GM06990 (cell line): ENCODE data around the gene GHR.

Source experiments
- DNase-seq: peaks from one replicate; pipeline ENCODE4 v3.0.0-alpha.2; 2011; ENCODE audit not compliant: insufficient read length; ENCODE audit errors: extremely low read depth
- H3K27me3 ChIP-seq: replicated peaks from 2 replicates; pipeline ENCODE4 v1.6.0; 2011; ENCODE audit warnings: low read length; ENCODE audit not compliant: control insufficient read depth, insufficient read depth
- H3K36me3 ChIP-seq: 2 replicates; pipeline ENCODE4 v1.5.1; 2011; ENCODE audit warnings: low read length; ENCODE audit not compliant: control insufficient read depth, insufficient read depth
- H3K4me3 ChIP-seq: replicated peaks from 2 replicates; pipeline ENCODE4 v1.5.1; 2011; ENCODE audit warnings: low read depth, mild to moderate bottlenecking, control low read depth, low read length
- CTCF ChIP-seq: IDR thresholded peaks from 2 replicates; pipeline ENCODE4 v1.5.1; 2011; ENCODE audit warnings: low read length, control low read depth, mild to moderate bottlenecking, inconsistent platforms; ENCODE audit not compliant: insufficient read depth, poor library complexity, severe bottlenecking

GHR gene

GRCh38 chr5:42740920-42741319, 317.7 kb downstream of the GHR start:
- TF ChIP-seq CTCF: no peak
- no peak for DNase-seq
- Histone ChIP-seq H3K36me3 (no peaks in the 10 kb centered on the region), H3K27me3 (no peaks in the 10 kb centered on the region), H3K4me3 (no peak overlapping the region)

- DNase-seq: no peak
- no peaks in the 10 kb centered on the region for H3K27me3 ChIP-seq
- no peaks in the 10 kb centered on the region for H3K36me3 ChIP-seq
- H3K4me3 ChIP-seq: no peak overlapping the region
- TF ChIP-seq CTCF: peak; percentile 55
These were observed 322.2 kb downstream of the GHR start for GRCh38 chr5:42745426-42745825.

- no peaks in the 10 kb centered on the region for H3K27me3 ChIP-seq
- no peaks in the 10 kb centered on the region for H3K36me3 ChIP-seq
- no peak overlapping the region for H3K4me3 ChIP-seq
- no peak for TF ChIP-seq CTCF
- no peak for DNase-seq
These were observed 322.6 kb downstream of the GHR start for GRCh38 chr5:42745856-42746255.

- Histone ChIP-seq H3K27me3 (no peaks in the 10 kb centered on the region), H3K4me3 (no peak overlapping the region), H3K36me3 (no peaks in the 10 kb centered on the region)
- TF ChIP-seq CTCF: no peak
- no peak for DNase-seq
These were observed 325.8 kb downstream of the GHR start for GRCh38 chr5:42749020-42749419.

- DNase-seq: no peak
- H3K4me3 ChIP-seq: no peak overlapping the region
- H3K36me3 ChIP-seq: no peaks in the 10 kb centered on the region
- no peaks in the 10 kb centered on the region for H3K27me3 ChIP-seq
- no peak for TF ChIP-seq CTCF
These were observed 327.3 kb downstream of the GHR start for GRCh38 chr5:42750507-42750906.

GRCh38 chr5:42751044-42751443, 327.8 kb downstream of the GHR start:
- H3K27me3 ChIP-seq: no peaks in the 10 kb centered on the region
- H3K36me3 ChIP-seq: no peaks in the 10 kb centered on the region
- TF ChIP-seq CTCF: no peak
- DNase-seq: no peak
- no peak overlapping the region for H3K4me3 ChIP-seq
